MM.1S (cell line): ENCODE results near the gene TULP4.

ENCODE experiments used
- EZH2 ChIP-seq: fragments of 300-600 bp; sonication (generic); optimal IDR thresholded peaks from 2 replicates; pipeline ENCODE3; 2017; ENCODE audit warnings: low read depth, mild to moderate bottlenecking, antibody characterized with exemption, low read length, mixed read lengths
- EZH2phosphoT487 ChIP-seq: fragments of 300-600 bp; sonication (generic); IDR thresholded peaks from 2 replicates; pipeline ENCODE4 v1.6.1; 2018; ENCODE audit warnings: antibody characterized with exemption, low read length
- TF ChIP-seq, protein P1 (sequence below): fragments of 300-600 bp; sonication (generic); IDR thresholded peaks from 2 replicates; pipeline ENCODE4 v1.5.1; 2016; ENCODE audit warnings: antibody characterized with exemption, low read length, mixed read lengths

- TF ChIP-seq EZH2 (no peak), EZH2phosphoT487 (no peak)
- TF ChIP-seq, protein P1, sequence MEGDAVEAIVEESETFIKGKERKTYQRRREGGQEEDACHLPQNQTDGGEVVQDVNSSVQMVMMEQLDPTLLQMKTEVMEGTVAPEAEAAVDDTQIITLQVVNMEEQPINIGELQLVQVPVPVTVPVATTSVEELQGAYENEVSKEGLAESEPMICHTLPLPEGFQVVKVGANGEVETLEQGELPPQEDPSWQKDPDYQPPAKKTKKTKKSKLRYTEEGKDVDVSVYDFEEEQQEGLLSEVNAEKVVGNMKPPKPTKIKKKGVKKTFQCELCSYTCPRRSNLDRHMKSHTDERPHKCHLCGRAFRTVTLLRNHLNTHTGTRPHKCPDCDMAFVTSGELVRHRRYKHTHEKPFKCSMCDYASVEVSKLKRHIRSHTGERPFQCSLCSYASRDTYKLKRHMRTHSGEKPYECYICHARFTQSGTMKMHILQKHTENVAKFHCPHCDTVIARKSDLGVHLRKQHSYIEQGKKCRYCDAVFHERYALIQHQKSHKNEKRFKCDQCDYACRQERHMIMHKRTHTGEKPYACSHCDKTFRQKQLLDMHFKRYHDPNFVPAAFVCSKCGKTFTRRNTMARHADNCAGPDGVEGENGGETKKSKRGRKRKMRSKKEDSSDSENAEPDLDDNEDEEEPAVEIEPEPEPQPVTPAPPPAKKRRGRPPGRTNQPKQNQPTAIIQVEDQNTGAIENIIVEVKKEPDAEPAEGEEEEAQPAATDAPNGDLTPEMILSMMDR, result no peak
Measured at GRCh38 chr6:158472447-158472846, 160.2 kb downstream of the TULP4 start.
